WERI-Rb-1 (cell line): ENCODE data around the gene SNAI1.

ENCODE experiments used
- DNase-seq: peaks from one replicate; pipeline ENCODE4 v3.0.0-alpha.2; 2020
- H3K27ac ChIP-seq: fragments of 250-450 bp; sonication (Bioruptor Pico); 2 replicates; pipeline ENCODE4 v1.5.1; 2020; ENCODE audit warnings: mild to moderate bottlenecking, moderate library complexity
- H3K27me3 ChIP-seq: fragments of 250-450 bp; sonication (Bioruptor Pico); 2 replicates; pipeline ENCODE4 v1.5.1; 2021; ENCODE audit warnings: mild to moderate bottlenecking, low read depth, moderate library complexity; ENCODE audit not compliant: insufficient read depth, severe bottlenecking
- H3K36me3 ChIP-seq: fragments of 250-450 bp; sonication (Bioruptor Pico); 2 replicates; pipeline ENCODE4 v1.5.1; 2020; ENCODE audit warnings: mild to moderate bottlenecking, moderate library complexity
- H3K4me3 ChIP-seq: 2 replicates; pipeline ENCODE4 v1.5.1; 2011; ENCODE audit warnings: low read depth, mild to moderate bottlenecking, control low read depth, low read length
- H3K9me3 ChIP-seq: fragments of 250-450 bp; sonication (Bioruptor Pico); 2 replicates; pipeline ENCODE4 v1.5.1; 2021; ENCODE audit warnings: mild to moderate bottlenecking, moderate library complexity; ENCODE audit not compliant: severe bottlenecking
- CTCF ChIP-seq: IDR thresholded peaks from 2 replicates; pipeline ENCODE4 v1.5.1; 2011; ENCODE audit warnings: low read depth, mild to moderate bottlenecking, control low read depth, inconsistent platforms, low read length

Gene SNAI1

GRCh38 chr20:50037123-50037522 lies 54.3 kb downstream of the SNAI1 start:
- no peak for DNase-seq
- Histone ChIP-seq H3K27me3 (no peaks in the 10 kb centered on the region), H3K27ac (no peak overlapping the region), H3K9me3 (no peaks in the 10 kb centered on the region), H3K4me3 (no peak overlapping the region), H3K36me3 (no peaks in the 10 kb centered on the region)
- TF ChIP-seq CTCF: no peak

- no peak overlapping the region for H3K27ac ChIP-seq
- no peaks in the 10 kb centered on the region for H3K9me3 ChIP-seq
- TF ChIP-seq CTCF: no peak
- DNase-seq: no peak
- H3K27me3 ChIP-seq: no peaks in the 10 kb centered on the region
- no peak overlapping the region for H3K4me3 ChIP-seq
- H3K36me3 ChIP-seq: no peaks in the 10 kb centered on the region
Measured at GRCh38 chr20:50037575-50037974, 54.8 kb downstream of the SNAI1 start.

GRCh38 chr20:50038169-50038568 lies 55.4 kb downstream of the SNAI1 start:
- H3K27me3 ChIP-seq: no peaks in the 10 kb centered on the region
- H3K4me3 ChIP-seq: no peak overlapping the region
- no peak for DNase-seq
- H3K36me3 ChIP-seq: no peaks in the 10 kb centered on the region
- H3K27ac ChIP-seq: no peak overlapping the region
- no peak for TF ChIP-seq CTCF
- no peaks in the 10 kb centered on the region for H3K9me3 ChIP-seq
